GM18909 (cell line): ENCODE measurements around the gene PEMT.

Experiments used
- ATAC-seq: cut with Tn5 transposase; IDR thresholded peaks from one replicate; pipeline ENCODE4 v1.9.1; 2021; ENCODE audit warnings: mild to moderate bottlenecking; ENCODE audit not compliant: unreplicated experiment, poor library complexity

PEMT gene

GRCh38 chr17:17518014-17518413, 73.5 kb downstream of the PEMT start:
- ATAC-seq, result no peak

GRCh38 chr17:17516941-17517720, 74.4 kb downstream of the PEMT start:
- ATAC-seq, result no peak

DNA sequence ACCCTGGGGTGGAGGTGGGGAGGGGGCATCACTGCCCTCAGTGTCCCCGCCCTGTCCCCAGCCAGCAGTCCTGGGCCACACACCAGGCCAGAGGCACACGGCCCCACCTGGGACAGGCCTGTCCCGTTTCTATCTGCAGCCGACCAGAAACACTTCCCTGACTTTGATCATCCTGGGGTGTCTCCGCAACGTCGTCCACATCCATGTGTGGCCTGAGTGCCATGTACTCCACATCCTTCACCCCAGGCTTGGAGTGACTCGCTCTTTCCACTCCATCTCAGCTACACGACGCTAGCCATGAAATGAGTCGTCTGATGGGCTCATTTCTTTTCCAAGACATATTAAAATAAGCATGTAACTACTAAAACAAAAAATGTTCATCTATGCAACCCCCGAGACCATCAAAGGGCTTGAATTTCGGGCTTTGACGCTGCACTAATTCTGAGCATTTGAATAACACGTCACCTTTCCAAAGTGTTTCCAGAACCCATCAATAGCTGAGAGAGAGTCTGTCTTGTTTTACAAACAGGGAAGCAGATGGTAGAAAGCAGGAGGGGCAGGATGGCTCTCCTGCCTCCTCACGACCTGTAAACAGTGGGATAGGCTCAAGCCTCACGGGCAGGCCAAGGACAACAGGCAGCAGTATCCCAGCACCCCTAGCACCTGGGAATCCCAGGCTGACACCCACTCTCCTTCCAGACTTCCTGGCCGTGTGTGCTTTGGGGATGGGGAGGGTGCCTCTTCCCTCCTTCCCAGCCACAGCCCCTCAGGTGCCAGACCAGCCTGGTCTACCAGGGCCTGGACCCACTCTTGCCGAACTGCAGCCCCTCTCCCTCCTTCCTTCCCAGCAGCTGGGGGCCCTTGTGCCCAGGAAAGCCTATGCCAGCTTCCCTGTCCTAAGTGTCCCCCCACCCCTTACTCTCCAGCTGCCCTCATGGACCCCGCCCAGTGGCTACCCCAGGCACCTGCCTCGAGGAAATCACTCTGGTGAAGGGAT, 75.3 kb downstream of the PEMT start:
- ATAC-seq, result no peak

- no peak for ATAC-seq
Observed at GRCh38 chr17:17514993-17515933, 76.2 kb downstream of the PEMT start.

DNA sequence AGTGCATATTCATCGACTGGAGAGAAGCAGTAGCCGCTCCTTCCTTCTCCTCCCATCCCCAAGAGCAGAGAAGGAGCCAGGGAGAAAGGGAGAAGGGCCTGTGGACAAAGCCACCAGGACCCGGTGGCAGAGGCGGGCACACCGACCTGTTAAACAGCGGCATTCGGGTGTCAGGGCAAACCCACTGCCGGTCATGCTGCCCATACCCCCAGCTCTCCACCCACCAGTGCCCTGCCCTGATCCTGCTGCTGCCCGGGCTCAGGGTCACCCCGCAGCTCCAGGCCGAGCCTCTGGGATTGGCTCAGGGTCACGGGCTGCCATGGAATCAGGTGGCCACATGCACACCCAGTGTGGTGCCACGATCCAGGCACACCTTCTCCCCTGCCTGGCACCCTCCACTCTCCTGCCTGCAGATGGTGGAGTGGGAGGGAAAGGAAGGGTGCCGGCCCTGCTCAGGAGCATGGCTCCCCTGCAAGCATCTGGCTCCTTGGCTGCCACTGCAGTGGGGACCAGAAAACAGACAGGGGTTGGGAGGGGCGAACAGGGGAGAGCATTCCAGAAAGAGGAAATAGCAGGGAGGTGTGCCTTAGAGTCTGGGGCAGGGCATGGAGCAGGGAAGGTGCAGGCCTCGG, 77.0 kb downstream of the PEMT start:
- ATAC-seq, result no peak

DNA sequence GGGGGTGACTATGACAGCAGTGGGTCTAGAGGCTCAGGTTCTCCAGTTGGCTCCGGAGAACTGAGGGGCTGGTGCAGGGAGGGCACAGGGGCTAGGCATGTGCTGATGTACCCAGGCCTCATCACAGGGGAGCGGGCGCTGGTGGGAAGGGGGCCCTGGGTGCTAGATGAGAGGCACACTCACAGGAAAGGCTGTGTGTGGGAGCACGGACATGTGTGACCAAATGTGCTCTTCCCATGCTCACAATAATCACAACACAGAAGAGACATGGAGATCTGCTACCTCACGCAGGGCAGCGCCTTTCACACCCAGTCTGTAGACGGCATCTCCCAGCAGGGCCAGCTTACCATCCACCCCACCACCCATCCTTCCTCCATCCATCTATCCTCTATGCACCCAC, 77.9 kb downstream of the PEMT start:
- no peak for ATAC-seq

GRCh38 chr17:17512866-17513265, 78.6 kb downstream of the PEMT start:
- no peak for ATAC-seq

GRCh38 chr17:17511881-17512858, 79.3 kb downstream of the PEMT start:
- ATAC-seq, result no peak

- no peak for ATAC-seq
Observed at GRCh38 chr17:17511293-17511741, 80.2 kb downstream of the PEMT start.

- no peak for ATAC-seq
Observed at GRCh38 chr17:17510456-17511292, 80.8 kb downstream of the PEMT start.

- no peak for ATAC-seq
Observed at GRCh38 chr17:17509601-17510425, 81.7 kb downstream of the PEMT start.

DNA sequence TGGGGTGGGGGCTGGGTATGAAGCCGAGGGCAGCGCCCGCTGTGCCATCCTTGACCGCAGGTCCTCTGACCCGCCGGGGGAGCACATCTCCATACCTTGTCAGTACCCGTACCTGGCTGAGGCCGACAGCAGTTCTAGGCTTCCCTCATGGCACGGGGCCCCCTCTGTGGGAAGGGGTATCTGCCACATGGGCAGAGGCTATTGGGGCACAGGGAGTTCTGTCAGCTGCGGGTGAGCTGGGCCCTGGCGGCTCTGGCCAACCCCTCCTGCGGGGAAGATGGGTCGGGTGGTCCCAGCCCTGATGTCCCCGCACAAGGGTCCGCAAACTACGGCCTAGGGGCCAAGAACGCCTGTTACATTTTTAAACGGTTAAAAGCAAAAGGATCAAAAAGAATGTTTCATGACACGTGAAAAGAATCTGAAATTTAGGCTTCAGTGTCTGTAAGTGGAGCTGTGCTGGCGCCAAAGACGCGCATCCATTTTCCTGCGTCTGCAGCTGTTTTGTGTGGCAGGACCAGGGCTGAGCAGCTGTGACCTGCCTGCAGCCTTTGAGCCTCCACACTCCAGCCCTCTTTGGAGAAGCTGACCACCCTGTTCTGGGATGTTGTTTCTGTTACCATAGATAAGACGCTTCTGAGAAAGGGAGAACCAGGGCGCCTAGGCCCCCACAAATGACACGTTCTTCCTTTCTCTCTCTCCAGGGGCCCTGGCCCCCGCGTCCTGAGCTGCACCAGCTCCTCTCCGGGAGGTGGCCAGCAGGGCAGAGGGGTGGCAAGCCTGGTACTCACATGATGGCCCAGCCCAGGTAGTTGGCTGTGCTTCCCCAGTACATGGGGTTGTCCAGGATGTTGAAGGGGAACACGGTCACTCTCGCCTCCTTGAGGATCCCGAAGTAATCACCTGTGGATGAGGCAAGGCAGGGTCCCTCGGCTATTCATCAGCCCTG, 82.6 kb downstream of the PEMT start:
- ATAC-seq, result no peak

DNA sequence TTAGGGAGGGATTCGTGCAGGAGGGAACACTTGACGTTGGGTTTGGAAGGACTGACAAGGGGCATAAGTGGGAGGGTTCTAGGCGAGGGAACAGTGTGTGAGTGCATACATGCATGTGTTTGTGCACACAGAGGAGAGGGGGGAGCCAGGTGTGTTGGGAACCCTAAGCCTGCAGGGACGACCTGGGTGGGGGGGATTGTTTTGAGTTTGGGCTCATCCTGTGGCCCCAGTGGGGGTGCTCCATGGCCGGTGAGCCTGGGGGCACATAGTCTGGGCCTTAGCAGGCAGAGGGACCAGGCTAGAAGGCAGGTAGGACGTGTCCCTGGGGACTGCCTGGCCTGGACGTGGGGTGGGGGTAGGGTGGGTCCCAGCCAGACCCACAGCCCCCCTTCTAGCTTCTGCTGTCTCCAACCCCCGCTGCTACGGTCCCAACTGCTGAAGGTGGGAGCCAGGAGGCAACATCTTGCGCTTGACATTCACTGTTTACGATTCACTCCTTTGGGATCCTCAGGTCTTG, 83.4 kb downstream of the PEMT start:
- no peak for ATAC-seq

- no peak for ATAC-seq
Observed at GRCh38 chr17:17507465-17508011, 84.0 kb downstream of the PEMT start.

- no peak for ATAC-seq
Observed at GRCh38 chr17:17506893-17507464, 84.5 kb downstream of the PEMT start.
